Neural progenitor cell (in vitro differentiated cells): Measurements from ENCODE around the gene NEGR1.

ENCODE experiments used
- CTCF ChIP-seq: fragments of 200-600 bp; sonication (generic); IDR thresholded peaks from 2 replicates; pipeline ENCODE4 v1.5.1; 2017; ENCODE audit warnings: antibody characterized with exemption, mild to moderate bottlenecking
- EZH2 ChIP-seq: fragments of 200-600 bp; sonication (generic); IDR thresholded peaks from 2 replicates; pipeline ENCODE4 v1.6.1; 2017; ENCODE audit warnings: antibody characterized with exemption, mild to moderate bottlenecking, moderate library complexity
- EZH2phosphoT487 ChIP-seq: fragments of 200-600 bp; sonication (generic); IDR thresholded peaks from 2 replicates; pipeline ENCODE4 v1.6.1; 2017; ENCODE audit warnings: antibody characterized with exemption

DNA sequence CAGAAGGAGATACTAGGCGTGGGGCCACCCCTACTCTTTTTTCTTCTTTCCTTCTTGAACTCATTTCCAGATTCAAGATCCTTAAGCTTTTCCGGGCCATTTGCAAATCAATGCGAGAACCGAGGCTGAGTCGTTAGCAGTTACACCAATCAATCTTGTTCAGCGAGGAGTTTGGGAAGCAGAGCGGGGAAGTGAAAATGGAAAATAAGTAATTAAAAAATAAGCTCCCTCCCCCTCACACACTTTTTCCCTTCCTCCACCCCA is 1.7 kb upstream of the NEGR1 start:
- TF ChIP-seq CTCF (no peak), EZH2 (no peak), EZH2phosphoT487 (no peak)
